NCI-H510A (cell line): ENCODE data around the gene RAE1.

ENCODE experiments used
- DNase-seq: peaks from one replicate; lab custom pipeline; 2025; lab: John Stamatoyannopoulos, UW

The RAE1 gene

GRCh38 chr20:57372157-57372556 lies 21.1 kb downstream of the RAE1 start:
- no peak for DNase-seq

- no peak for DNase-seq
These were observed 21.7 kb downstream of the RAE1 start for GRCh38 chr20:57372581-57373350.

DNA sequence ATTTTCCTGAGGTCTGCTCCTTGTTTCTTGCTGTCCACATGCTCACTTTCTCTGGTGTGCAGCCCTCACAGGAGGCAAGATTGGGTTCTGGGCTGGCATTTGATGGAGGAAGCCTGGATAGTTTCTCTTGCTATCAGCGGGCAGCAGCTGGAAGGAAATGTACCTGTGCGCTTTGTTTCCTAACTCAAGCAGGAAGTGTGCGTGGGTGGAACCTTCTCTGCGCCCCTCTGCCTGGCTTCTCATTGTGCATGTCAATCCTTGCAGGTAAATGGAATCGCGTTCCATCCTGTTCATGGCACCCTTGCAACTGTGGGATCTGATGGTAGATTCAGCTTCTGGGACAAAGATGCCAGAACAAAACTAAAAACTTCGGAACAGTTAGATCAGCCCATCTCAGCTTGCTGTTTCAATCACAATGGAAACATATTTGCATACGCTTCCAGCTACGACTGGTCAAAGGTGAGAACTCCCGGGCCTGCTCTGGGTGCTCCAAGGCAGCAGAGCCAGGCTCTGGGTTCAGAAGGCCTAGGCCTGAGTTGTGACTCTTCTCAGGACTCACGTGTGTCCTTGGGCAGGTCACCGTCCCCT lies 23.4 kb downstream of the RAE1 start:
- no peak for DNase-seq

- no peak for DNase-seq
These were observed 24.0 kb downstream of the RAE1 start for GRCh38 chr20:57374931-57375651.

- no peak for DNase-seq
These were observed 24.7 kb downstream of the RAE1 start for GRCh38 chr20:57375652-57376230.

- no peak for DNase-seq
These were observed 26.3 kb downstream of the RAE1 start for GRCh38 chr20:57377350-57377749.

DNA sequence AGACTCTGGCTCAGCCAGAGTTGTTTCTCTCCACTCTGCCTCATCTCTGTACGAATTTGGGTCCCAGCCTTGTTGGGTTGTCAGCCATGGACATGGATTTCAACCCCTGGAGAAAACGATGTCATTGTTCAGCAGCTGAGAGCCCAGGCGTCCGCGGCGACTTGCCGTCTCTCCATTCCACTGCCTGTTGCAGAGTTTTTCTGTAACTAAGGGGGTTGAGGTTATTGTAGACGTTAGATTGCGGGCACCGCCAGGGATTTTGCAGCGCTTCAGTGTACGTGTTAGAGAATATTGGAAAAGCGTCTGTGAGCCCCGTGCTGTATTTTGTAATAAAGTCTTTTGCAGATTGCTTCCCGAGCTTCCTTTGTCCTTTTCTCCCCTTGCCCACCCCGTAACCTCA lies 27.1 kb downstream of the RAE1 start:
- DNase-seq = no peak

- no peak for DNase-seq
These were observed 27.7 kb downstream of the RAE1 start for GRCh38 chr20:57378646-57379262.

- DNase-seq = no peak
These were observed 28.2 kb downstream of the RAE1 start for GRCh38 chr20:57379263-57379647.

GRCh38 chr20:57380081-57380750 lies 29.2 kb downstream of the RAE1 start:
- no peak for DNase-seq

GRCh38 chr20:57381596-57382503 lies 30.8 kb downstream of the RAE1 start:
- no peak for DNase-seq

DNA sequence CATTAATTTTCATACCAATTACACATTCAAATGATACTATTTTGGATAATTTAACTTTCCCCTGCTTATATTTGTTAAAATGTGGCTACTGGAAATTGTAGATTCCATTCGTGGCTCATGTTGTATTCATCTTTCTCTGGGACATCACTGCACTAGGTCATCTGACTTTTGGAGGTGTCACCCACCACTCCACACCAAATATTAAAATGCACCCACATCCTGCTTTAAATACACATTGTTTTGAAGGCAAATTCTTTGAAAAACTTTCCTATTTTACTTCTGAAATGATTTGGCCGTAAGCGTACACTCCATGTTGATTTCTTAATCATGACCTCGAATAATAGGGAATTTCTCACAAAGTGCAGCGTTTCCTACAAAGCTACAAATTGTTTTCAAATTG lies 31.5 kb downstream of the RAE1 start:
- DNase-seq = no peak

DNA sequence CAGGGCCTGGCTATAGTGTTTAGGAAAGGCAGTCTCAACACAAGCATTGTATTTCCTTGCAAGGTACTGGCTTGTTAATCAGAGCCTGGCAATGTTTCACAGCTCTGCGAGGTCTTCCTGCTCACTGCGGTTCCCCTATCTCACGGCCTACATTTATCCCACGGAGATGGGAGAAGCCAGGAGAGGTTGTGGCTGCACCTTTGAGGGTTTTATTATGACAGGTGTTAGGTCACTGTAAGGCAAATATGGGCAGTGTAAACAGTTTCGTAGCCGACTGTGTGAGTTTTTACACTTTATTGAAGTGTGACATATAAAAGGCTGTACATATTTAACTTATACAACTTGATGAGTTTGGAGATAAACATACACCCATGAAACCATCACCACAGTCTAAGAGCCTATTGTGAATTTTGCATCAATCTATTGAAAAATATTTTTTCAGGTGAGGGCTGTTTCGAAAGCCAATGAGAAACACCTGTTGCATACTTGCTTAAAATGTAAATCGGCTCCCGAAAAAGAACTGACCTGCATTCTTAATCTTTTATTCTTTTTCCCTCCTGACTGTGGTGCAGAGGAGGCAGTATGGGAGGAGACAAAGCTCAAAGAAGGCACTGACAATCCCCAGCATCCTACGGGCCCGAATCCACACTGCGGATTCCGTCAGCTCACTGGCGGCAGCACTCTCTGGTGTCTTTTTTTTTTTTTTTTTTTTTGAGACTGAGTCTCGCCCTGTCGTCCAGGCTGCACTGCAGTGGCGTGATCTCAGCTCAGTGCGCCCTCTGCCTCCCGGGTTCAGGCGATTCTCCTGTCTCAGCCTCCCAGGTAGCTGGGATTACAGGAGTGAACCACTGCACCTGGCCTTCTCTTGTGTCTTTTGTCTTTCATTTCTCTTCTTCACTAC lies 32.6 kb downstream of the RAE1 start:
- no peak for DNase-seq

DNA sequence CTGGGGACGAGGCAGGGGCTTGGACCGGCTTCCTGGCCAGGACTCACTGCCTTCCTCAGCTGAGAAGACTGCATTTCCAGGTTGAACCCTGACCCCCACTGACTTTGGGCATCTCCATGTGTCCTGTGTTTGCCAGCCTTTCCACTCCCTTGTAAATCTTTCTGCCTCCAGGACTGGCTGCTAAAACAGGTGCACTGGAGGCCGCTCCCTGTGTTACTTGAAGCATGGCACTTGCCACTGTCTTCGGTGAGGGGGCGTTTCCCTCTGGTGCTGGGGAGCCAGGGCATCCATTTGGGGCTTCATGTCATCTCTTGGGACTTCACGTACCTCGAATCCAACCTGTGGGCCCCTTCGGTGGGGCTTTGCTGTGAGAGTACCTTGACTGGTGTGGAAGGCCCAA lies 33.4 kb downstream of the RAE1 start:
- DNase-seq = no peak

DNA sequence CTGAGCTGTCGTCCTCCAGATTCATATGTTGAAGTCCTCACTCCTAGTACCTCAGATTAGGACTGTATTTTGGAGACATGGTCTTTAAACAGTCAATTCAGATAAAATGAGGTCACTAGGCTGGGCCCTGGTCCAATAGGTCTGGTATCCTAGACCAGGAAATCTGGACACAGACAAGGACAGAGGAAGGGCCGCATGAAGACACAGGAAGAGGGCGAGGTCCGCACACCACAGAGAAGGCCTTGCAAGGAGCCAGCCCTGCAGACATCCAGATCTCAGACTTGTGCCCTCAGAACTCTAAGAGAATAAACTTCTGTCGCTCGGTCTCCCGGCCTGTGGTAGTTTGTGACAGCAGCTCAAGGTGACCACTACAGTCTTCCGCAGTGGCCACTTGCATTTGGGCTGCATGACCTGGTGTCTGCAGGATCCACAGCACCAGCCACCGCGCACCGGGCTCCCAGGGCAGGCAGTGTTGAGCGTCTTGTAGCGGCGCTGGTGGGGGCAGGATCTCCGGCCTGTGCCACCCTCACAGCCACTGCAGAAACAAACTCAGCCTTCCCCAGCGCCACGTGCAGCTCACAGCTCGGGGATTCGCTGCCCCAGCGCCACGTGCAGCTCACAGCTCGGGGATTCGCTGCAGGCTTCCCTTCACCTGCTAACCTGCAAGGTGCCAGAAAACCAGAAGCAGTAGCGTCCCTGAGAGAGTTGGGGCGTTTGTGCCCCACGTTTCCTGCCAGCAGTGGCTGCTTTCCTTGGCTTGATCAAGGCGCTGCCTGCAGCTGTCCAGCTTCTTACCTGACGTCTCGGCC lies 34.1 kb downstream of the RAE1 start:
- no peak for DNase-seq

- no peak for DNase-seq
These were observed 34.9 kb downstream of the RAE1 start for GRCh38 chr20:57385940-57386339.

DNA sequence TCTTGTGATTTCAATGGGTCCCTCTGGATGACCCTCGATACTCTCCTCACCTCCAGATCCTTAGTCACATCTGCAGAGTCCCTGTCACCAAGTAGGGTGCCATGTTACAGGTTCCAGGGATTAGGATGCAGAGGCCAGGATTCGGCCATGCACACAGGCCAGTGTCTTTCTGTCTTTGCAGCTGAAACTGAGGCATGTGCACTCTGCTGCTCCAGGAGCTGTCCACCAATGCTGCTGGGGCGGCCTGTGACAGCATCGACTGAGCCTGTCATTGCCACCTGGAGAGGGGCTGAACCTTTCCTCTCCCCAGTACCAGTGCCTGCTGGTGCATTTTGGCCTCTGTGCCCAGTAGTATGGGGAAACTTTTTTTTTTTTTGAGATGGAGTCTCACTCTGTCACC lies 35.7 kb downstream of the RAE1 start:
- DNase-seq = no peak

DNA sequence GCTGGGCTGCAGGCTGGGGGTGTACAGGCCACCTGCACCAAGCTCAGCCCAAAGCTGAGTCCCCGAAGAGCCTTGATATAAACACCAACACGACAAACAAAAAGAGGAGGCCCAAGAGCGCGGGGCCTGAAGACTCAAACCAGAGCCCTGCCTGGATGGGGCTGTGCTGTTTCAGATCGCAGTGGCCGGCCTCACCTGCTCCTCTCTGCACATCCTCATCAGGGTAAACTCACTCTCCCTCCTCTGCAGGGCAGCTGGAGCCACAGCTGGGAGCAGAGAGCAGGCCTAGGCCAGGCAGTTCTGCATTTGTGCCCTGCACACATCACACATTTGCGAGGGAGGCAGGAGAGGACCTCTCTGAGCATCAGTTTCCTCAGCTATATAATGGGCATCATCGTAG lies 36.4 kb downstream of the RAE1 start:
- DNase-seq = no peak

GRCh38 chr20:57387945-57388371 lies 36.9 kb downstream of the RAE1 start:
- no peak for DNase-seq
